CD4-positive, alpha-beta T cell treated with Interleukin-15 for 1 hour (primary cell): Measurements from ENCODE around the gene DYNLRB2.

Experiments
- DNase-seq: peaks from one replicate; pipeline ENCODE4 v3.0.0-alpha.2; 2020

The DYNLRB2 gene

DNA sequence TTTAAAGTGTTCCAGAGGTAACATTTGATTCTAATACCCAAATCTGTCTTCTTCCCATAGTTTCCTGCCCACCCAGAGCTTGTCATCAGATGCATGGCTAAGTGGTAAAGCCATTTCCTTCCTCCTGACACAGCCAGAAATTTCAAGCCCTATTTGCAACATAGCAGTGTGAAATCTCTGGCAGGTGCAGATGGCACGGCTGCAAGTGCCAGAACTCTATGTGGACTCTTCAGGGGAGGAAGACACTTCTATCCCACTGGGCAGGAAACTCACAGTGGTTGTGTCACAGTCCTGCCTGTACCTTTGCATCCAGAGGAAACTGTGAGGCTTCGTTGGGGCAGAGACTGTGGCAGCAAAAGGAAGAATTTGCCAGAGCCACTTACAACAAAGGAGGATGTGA is 13.2 kb downstream of the DYNLRB2 start:
- no peak for DNase-seq

DNA sequence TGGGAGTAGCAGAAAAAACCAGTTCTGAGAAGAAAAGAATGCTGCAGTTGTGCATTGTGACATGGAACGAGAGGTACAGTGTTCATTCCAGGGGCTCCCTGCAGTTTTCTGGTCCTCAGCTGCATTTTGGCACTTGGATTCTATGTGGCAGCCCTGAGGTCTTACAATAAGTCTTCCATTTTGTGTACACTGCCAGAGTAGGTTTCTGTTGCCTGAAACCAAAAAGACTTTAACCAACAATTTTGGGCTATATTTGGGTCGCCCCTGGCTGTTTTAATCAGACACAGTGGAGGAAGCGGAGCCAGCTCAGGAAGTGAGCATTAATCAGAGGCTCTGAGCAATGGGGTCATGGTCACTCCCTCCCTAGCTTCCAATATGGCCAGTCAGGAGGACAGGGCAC is 15.7 kb downstream of the DYNLRB2 start:
- no peak for DNase-seq

DNA sequence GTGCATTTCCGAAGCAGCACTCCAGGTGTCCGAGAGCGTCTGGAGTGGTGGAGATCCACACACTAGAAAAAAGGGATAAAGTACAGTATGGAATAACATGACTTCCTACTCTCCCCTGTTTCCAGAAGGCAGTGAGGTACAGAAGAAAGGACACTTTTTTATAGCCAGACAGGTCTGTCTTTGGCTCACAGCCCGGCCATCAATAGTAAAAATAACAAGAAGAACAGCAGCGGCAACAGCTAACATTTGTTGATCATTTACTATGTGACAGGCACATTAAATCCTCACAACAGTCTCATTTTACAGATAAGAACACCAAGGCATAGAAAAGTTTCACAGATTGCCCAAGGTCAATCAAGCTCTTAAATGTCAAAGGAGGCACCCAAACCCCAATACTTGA is 16.2 kb downstream of the DYNLRB2 start:
- no peak for DNase-seq

DNA sequence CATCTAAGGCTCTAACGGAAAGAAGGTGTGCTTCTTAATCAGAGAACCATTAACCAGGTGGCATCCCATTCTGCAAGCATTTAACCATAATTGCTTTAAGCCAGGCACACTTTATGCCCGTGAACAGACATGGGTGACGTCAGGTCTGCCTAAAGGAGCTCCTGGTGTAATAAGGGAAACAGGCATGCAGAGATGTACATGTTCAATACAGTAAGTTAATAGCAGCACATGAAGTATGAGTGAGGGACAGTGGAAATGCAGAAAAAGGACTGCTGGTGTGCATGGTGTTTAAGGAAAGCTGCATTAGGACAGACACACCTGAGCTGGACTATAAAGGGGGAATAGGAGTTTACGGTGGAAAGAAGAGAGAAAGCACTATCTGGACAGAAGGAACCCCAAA is 18.6 kb downstream of the DYNLRB2 start:
- no peak for DNase-seq

DNA sequence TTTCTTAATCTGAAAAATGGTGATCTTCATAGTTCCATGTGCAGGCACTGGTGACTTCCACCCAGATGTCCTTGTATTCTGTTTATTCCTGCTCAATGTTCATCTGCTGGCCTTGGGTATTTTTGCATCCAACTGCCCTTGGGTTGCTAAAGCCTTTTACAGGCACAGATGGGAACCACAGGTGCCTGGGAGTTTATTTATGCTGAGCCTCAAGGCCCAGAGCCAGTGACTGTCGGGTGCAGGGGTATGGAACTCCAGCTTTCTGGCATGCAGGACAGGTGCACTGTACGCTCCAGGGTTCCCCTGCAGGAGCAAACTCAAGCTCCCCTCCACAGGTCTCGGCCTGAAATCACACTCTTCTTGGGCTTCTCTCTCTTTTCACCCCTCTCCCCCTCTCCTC is 22.3 kb downstream of the DYNLRB2 start:
- DNase-seq: no peak

DNA sequence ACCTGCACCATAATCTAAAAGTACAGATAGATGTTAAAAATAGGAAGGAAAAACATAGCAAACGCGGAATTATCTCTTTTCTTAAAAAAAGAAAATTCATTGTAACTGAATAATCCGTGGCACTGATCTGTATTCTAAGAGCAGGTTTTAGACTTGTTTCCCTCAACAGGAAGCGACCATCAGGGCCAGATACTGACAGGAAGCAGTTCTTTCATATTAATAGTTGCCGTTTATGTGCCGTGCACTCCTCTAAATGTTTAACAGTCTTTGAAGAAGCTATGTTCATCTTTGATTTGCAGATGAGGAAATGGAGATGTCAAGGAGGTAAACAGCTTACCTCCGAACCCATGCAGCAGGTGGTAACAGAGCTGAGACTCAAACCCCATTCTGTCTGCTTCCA is 23.6 kb downstream of the DYNLRB2 start:
- DNase-seq: no peak

DNA sequence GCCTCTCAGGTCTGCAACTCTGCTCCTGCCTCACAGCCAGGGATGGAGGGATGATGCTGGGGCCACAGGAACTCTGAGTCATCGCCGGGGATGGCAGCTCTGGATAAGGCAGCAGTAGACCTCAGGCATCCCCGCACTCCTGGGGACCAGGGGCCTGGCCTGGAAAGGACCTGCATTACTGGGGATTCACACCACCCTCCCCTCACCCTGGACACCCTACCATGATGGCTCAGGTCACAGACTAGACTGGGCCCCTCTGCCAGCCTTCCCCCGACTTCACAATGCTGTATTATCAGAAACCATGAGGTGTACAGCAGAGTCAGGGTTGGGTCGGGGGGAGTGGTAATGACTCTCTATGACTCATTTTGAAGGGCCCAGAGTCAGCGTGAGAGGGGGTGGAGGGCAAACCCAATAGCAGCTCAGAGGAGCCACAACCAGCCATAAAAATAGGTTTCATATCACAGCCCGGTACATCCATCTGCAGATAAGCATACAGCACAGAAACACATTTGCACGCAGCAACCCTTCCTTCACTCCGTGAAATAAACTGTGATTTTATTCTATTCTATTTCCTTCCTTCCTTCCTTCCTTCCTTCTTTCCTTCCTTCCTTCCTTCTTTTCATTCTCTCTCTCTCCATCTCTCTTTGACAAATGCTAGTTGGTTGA is 28.8 kb downstream of the DYNLRB2 start:
- no peak for DNase-seq

DNA sequence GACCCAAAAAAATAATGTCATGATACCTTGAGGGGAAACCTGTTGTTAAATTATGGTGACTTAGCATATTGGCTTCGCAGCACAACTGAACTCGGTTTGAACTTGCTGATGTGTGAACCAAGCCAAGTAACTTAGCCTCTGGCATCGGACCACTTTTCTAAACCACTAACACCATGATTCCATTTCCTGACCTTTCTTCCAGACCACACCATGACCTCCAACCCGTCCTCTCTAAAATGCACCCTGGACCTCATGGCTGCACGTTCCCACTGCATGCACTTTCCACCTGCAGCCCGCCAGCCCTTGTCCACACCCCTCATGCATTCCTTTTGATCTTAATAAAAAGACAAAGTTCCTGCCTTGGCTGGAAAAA is 29.3 kb downstream of the DYNLRB2 start:
- DNase-seq: no peak

DNA sequence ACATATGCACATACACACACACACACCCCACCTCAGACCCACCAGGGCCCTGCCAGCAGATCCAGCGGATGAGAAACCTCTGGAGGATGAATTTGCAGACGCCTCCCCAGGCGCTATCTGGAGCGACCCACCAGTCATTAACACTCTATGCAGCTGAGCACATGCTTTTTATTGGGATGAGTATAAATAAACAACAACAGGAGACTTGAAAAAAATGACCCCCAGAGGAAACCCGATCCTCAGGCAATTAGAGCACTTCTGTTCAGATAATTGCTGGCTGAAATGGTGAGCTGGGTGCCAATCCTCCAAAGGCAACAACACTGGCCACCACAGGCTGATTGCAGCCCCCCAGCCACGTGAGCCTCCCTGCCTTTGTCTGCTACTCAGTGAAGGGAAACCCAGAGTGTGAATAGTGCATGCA is 32.9 kb downstream of the DYNLRB2 start:
- DNase-seq: no peak

DNA sequence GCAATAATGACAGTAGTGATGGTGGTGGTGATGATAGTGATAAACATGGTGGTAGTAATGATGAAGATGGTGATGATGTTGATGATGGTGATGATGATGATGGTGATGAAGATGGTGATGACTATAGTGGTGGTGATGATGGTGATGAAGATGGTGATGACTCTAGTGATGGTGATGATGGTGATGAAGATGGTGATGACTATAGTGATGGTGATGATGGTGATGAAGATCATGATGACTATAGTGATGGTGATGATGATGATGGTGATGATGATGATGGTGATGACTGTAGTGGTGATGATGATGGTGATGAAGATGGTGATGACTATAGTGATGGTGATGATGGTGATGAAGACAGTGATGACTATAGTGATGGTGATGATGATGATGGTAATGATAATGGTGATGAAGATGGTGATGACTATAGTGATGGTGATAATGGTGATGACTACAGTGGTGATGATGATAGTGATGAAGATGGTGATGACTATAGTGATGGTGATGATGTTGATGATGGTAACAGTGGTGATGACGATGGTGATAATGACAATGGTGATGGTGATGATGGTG is 35.6 kb downstream of the DYNLRB2 start:
- DNase-seq: no peak

DNA sequence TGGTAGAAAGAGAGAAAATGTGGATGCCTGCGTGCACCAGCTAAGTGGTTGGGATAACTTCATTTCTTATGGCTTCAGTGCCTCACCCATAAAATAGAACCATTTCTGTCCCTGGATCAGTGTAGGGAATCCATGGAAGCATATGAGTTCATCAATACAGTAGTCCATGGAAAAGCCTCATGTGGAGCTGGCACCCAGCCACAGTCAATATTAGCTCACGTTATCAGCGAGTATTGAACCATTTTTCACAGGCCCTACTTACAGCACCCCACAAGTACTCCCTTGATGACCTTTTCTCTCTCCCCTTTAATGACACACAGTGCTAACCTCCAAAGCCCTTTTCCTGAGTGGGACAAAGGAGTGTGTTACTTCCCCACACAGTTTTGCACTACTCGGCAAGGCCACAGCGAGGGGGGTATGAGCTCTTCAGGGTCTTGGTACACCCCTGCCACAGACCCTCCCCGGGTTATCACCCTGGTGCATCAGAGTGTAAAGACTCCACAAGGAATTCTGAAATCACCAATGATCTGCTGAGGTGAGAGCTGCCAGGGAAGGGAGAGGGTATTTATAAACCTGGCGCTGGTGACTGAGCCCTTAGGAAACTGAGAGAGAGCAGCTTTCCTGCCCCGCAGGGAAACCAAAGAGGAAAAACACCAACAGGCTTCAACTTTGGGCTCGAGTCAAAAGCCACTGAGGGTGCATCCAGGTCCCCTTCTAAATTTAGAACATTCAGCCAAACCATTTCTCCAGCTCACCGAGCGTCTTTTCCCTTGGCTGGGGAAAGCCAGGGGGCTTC is 36.9 kb downstream of the DYNLRB2 start:
- DNase-seq: no peak

DNA sequence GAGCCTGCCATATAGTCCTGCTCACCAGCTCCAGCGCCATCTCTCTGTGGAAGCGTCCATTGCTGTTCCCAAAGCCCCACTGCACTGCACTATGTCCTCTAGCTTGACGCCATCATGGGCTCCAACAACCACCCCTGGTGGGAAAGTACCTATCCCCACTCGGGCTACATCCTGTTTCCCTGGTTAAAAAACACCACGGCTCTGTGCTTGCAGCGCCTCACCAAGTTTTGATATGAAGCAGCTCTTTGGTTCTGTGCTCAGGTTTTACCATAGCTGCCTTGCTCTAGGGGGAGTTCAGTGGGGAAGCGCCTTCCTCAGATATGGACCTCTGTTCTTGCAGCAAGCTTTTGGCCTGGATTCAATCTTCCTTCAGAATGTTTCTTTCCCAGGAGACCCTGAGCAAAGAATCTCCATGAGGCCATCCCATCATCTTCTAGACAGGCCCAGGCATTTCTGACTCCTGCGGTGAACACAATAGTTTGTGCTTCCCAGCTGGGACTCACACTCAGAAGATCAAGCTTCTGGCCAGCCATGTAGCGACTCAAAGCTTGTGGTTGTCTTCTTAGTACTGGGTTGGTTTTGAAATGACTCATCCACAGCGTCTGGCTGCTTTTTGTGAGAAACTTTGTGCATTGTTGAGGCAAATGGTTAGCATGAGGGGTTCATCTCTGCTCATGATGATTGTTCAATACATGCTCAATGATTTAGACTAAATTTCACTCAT is 39.5 kb downstream of the DYNLRB2 start:
- DNase-seq: peak; percentile 51

DNA sequence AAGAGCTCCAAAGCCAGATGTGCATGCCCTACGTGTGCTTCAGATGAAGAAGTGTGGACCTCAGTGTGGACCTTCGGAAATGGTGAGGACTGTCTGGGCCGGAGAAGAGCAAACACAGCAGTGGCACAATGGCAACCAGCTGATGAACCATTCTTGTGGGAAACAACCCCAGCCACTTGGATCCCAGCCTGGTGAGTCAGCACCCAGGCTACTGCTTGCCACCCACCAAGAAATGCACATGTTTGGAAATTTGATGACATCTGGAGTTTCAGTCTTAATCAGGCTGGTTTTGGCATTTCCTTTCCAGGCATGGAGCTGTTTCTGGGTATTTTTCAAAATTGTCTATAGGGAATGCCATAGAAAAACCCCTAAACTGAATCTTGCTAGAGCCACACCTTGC is 42.7 kb downstream of the DYNLRB2 start:
- DNase-seq: no peak

DNA sequence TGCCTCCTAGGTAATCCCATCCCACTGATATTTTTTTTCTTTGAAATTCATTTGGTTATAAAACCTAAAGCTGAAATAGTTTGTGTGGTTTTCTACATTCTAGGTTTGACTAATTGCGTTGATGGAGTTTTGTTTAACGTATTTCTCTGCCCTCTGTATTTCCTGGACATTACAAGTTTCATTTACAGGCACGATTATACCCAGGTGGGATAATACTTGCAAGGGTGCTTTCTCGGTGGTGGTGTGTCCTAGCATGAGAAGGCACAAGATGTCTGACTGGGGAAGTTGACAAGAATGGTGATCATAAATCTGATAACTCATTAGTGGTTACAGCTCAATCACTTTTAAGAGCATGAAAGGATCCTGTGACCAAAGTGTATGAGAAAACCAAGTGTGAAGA is 45.0 kb downstream of the DYNLRB2 start:
- no peak for DNase-seq

DNA sequence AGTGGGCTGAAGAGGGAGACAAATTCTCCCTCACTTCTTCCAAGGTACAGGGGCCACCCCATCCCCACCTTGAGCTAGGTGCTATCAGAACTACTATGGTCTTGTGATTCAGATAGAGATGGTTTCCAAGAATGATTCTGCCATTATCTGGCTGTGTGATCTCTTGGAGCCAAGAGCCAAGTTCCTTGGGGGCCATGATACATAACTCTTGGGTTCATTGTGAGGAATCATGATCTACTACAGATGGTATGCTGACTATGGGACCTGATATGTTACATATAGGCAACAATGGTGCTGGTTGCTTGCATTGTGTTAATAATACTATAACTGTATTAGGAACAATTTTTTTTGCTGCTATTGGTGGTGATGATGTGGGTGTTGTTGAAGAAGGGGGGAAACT is 45.7 kb downstream of the DYNLRB2 start:
- no peak for DNase-seq

DNA sequence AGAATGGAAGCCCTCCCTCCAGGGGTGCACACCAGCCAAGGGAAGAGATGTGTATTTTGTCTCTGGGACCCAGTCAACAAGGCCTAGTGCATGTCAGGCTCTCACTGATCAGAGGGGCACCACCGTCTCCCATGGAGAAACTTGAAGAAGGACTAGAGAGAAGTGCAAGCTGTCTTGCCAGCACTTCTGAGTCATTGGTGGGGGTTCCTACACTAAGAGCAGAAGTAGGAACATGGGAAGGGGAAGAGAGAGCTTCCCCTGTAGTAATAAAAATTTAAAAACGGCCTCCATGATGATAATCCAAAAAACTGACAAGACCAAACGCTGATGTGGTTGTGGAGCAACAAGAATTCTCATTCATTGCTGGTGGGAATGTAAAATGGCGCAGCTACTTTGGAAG is 46.3 kb downstream of the DYNLRB2 start:
- DNase-seq: no peak

DNA sequence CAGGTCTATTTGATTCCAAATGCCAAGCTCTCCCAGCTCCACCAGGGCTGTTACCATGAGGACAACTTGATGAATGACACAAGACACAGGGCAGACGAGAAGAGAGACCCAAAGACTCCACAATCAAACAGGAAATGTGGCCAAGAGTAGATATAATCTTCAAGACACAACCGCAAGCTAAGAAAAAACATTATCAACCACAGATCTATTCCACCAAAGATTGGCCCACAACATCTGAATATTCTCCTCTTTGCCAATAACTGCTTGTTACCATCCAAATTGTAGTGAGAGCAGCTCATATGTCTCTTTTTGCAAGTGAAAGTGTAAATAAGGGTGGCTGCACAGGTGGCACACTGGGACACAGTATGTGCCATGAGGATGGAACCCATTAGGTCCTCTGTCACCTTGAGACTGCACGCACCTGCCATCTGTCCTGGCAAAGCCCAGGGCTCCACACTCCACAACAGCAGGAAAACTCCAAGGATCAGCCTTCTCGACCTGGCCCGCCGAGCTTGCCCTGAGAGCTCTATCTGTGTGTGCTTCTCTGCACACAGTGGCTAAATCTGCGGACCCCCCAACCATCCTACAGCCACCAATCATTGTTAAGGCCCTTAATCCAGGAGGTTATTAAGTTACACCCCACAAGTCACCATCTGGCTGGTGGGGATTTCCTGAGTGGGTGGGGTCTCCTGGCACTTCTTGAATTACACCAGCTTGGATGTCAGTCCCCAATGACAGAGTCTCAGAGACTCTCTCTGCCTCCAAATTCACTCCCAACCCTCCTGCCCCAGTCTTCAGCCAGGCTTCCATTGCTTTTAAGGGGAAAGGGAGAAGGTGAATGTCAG is 50.5 kb downstream of the DYNLRB2 start:
- DNase-seq: no peak

DNA sequence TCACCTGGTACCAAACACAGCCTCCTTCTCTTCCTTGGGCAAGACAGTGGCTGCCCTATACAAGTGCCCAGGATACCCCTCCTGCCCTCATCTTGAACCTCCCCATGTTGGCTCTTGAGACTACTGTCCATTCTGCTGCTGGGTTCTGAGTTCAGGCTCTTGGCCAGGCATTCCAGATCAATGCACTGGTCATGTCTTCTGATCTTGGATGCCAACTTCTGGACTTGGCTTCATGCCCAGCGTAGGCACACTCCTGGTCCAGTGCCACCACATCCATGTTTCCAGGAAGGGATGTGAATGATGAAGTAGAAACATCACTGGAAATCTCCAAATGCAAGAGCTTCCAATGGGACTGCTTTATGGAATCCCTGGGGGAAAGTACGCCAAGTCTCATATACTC is 51.5 kb downstream of the DYNLRB2 start:
- no peak for DNase-seq

DNA sequence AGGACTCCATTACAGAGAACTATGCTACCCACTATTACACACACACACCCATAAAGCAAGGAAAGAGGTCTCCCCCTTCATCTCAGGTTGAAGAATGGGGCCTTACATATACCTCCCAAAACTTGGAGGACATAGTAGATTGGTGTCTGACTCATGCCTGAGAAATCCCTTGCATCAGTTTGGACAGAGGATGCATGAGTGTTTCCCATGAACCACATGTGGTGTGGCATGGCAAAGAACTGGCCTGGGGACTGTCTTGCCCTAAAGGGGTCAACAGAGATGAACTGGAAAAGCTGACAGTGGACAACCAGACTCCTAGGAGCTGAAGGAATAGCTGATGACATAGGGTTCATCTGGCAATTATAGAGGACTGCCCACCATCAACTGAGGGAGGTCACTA is 54.0 kb downstream of the DYNLRB2 start:
- no peak for DNase-seq

DNA sequence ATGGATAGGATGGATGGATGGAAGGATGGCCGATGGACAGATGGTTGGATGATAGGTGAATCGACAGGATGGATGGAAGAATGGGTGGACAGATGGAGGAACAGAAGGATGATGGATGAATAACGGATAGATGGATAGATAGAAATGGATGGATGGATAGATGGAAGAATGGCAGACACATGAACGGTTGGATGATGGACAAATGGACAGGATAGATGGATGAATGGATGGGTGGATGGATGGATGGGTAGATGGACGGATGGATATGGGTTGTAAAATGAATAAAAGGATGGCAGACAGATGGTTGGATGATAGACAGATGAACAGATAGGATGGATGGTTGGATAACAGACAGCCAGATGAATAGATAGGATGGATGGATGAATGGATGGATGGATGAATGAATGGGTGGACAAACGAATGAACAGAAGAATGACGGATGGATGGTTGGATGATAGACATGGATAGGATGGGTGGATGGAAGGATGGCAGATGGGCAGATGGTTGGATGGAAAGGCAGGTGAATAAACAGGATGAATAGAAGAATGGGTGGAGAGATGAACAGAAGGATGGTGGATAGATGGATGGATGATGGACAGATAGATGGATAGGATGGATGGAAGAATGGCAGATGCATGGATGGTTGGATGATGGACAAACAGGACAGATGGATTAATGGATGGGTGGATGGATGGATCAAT is 55.9 kb downstream of the DYNLRB2 start:
- no peak for DNase-seq

DNA sequence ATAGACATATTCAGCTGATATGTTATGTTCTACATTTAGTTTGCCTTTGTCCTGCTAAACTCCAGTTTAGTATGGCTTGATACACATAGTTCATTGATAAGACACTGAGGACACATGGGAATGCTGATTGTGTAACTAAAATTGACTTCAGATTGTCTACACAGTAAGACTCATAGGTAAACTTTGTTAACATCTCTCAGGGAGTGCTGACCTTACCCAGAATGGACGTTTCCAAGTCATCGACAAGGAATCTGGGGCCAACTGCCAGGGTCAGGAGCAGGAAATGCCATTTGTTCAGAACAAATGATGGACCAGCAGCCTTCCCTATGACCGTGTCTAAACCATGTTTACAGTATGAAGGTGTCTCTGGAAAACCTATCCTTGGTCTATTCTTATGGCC is 58.7 kb downstream of the DYNLRB2 start:
- no peak for DNase-seq
